ENCODE measurements around the gene RPS6KB2. TPM values are rescaled to one million over a fixed set of nuclear protein-coding genes. Genes with fewer than 3 reads are reported as not detected.

The RPS6KB2 gene
- total and polyA plus RNA-seq, 2 experiments from 2014 or later = 65.0 to 105 TPM

DNA sequence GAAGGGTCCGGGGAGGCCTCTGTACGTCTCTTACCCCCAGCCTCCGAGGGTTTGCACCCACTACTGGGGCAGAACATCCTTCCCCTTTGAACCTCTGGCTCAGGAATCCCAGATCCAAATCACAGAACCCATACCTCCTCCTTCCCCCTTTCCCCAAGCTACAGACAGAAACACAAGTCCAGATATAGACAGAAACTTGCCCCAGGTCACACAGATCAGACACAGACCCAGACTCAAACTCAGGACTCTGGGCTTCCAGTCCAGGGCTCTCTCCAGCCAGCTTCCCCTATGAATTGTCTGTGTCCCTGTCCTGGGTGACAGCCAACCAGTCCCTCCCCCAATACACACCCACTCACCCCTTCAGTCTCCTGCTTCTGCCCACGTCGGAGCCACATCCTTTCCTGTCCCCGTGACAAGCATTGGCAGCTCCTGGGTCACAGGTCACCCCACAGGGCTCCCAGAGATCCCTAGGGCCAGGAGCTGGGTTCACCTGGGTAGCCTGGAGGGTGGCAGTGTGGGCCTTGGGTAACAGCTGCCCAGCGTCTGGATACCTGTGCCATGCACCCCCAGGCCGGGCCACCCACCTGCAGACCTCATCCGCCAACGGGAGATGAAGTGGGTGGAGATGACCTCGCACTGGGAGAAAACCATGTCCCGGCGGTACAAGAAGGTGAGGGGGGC lies 23.6 kb upstream of the RPS6KB2 start:
- no peaks in the 10 kb centered on the region for H3K9me2 ChIP-seq (replicated peaks; ENCODE audit: insufficient read depth)
- H3K27ac ChIP-seq = no peak overlapping the region
- no peak overlapping the region for H2AFZ ChIP-seq
- H3K9me3 ChIP-seq (ENCODE audit: low read depth) = no peaks in the 10 kb centered on the region
- H3K27me3 ChIP-seq = no peaks in the 10 kb centered on the region
- 81% methylated on average over 12 of the region's 13 CpGs for WGBS (ENCODE audit: low lambda C conversion rate, missing lambda C conversion rate)
- peaks cover 9% of the 10 kb centered on the region for H4K20me1 ChIP-seq (ENCODE audit: insufficient read depth, poor library complexity, severe bottlenecking)
- no peak for DNase-seq (ENCODE audit: low spot score)
- TF ChIP-seq EZH2phosphoT487 (IDR thresholded peaks at IDR 0.05; ENCODE audit: low read depth, severe bottlenecking, unreplicated experiment) (no peak), EZH2 (IDR thresholded peaks at IDR 0.05; ENCODE audit: borderline replicate concordance) (no peak)
- TF ChIP-seq, protein P1, sequence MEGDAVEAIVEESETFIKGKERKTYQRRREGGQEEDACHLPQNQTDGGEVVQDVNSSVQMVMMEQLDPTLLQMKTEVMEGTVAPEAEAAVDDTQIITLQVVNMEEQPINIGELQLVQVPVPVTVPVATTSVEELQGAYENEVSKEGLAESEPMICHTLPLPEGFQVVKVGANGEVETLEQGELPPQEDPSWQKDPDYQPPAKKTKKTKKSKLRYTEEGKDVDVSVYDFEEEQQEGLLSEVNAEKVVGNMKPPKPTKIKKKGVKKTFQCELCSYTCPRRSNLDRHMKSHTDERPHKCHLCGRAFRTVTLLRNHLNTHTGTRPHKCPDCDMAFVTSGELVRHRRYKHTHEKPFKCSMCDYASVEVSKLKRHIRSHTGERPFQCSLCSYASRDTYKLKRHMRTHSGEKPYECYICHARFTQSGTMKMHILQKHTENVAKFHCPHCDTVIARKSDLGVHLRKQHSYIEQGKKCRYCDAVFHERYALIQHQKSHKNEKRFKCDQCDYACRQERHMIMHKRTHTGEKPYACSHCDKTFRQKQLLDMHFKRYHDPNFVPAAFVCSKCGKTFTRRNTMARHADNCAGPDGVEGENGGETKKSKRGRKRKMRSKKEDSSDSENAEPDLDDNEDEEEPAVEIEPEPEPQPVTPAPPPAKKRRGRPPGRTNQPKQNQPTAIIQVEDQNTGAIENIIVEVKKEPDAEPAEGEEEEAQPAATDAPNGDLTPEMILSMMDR (IDR thresholded peaks at IDR 0.05; ENCODE audit: poor library complexity) = no peak
- no peaks in the 10 kb centered on the region for H3K36me3 ChIP-seq (replicated peaks; ENCODE audit: insufficient read depth, low read depth)
- no peak overlapping the region for H3K4me3 ChIP-seq
- no peak overlapping the region for H3K4me2 ChIP-seq
- peaks cover 17% of the 10 kb centered on the region for H3K79me2 ChIP-seq
- H3K4me1 ChIP-seq (ENCODE audit: insufficient read depth) = peaks cover 15% of the 10 kb centered on the region

DNA sequence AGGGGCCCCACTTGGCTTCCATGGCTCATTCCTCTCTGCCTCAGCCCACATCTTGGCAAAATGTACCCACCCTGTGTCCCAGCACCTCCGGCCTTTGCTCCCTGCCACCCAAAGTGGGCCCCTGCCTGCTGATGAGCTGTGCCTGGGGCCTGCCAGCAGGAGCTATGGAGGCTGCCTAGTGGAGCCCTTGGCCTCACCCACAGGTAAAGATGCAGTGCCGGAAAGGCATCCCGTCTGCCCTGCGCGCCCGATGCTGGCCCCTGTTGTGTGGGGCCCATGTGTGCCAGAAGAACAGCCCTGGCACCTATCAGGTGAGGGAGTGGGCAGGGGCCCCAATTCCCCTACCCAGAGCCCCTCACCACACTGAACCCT lies 23.1 kb upstream of the RPS6KB2 start:
- Histone ChIP-seq H3K4me2 (no peak overlapping the region), H3K79me2 (peaks cover 12% of the 10 kb centered on the region), H2AFZ (no peak overlapping the region), H3K9me3 (ENCODE audit: low read depth) (no peaks in the 10 kb centered on the region), H3K27ac (no peak overlapping the region), H3K27me3 (no peaks in the 10 kb centered on the region), H3K9me2 (replicated peaks; ENCODE audit: insufficient read depth) (no peaks in the 10 kb centered on the region), H3K36me3 (replicated peaks; ENCODE audit: insufficient read depth, low read depth) (no peaks in the 10 kb centered on the region), H4K20me1 (ENCODE audit: insufficient read depth, poor library complexity, severe bottlenecking) (peaks cover 7% of the 10 kb centered on the region), H3K4me3 (no peak overlapping the region), H3K4me1 (ENCODE audit: insufficient read depth) (peaks cover 12% of the 10 kb centered on the region)
- TF ChIP-seq, protein P1 (IDR thresholded peaks at IDR 0.05; ENCODE audit: poor library complexity) = no peak
- no peak for TF ChIP-seq EZH2phosphoT487 (IDR thresholded peaks at IDR 0.05; ENCODE audit: low read depth, severe bottlenecking, unreplicated experiment)
- TF ChIP-seq EZH2 (IDR thresholded peaks at IDR 0.05; ENCODE audit: borderline replicate concordance) = no peak
- DNase-seq (ENCODE audit: low spot score) = no peak
- 98% methylated on average over 6 of the region's 6 CpGs for WGBS (ENCODE audit: low lambda C conversion rate, missing lambda C conversion rate)

- DNase-seq (ENCODE audit: low spot score) = no peak
- no peak overlapping the region for H3K4me2 ChIP-seq
- TF ChIP-seq EZH2 (IDR thresholded peaks at IDR 0.05; ENCODE audit: borderline replicate concordance) = no peak
- TF ChIP-seq EZH2phosphoT487 (IDR thresholded peaks at IDR 0.05; ENCODE audit: low read depth, severe bottlenecking, unreplicated experiment) = no peak
- TF ChIP-seq, protein P1 (IDR thresholded peaks at IDR 0.05; ENCODE audit: poor library complexity) = no peak
- 87% methylated on average over 9 of the region's 9 CpGs for WGBS (ENCODE audit: low lambda C conversion rate, missing lambda C conversion rate)
- H3K4me1 ChIP-seq (ENCODE audit: insufficient read depth) = peaks cover 6% of the 10 kb centered on the region
- H3K4me3 ChIP-seq = no peak overlapping the region
- peaks cover 1% of the 10 kb centered on the region for H4K20me1 ChIP-seq (ENCODE audit: insufficient read depth, poor library complexity, severe bottlenecking)
- H3K79me2 ChIP-seq = peaks cover 6% of the 10 kb centered on the region
- no peaks in the 10 kb centered on the region for H3K9me3 ChIP-seq (ENCODE audit: low read depth)
- no peak overlapping the region for H3K27ac ChIP-seq
- H3K9me2 ChIP-seq (replicated peaks; ENCODE audit: insufficient read depth) = no peaks in the 10 kb centered on the region
- H2AFZ ChIP-seq = no peak overlapping the region
- no peaks in the 10 kb centered on the region for H3K27me3 ChIP-seq
- H3K36me3 ChIP-seq (replicated peaks; ENCODE audit: insufficient read depth, low read depth) = no peaks in the 10 kb centered on the region
These were observed 22.5 kb upstream of the RPS6KB2 start for GRCh38 chr11:67405688-67406339.
